Naive thymus-derived CD8-positive, alpha-beta T cell (primary cell): ENCODE data around the gene POU1F1. TPM values are rescaled to one million over a fixed set of nuclear protein-coding genes. Genes with fewer than 3 reads are reported as not detected.

Experiments
- ATAC-seq, 2 donors: fragments of 150-1000 bp; cut with Tn5 transposase in 1 of 2; sonication (Bioruptor Pico), chemical (Tn5 transposase) in 1 of 2; 1 replicate in 1 of 2; 2 replicates in 1 of 2; pipeline ENCODE4 v1.10.0; 2021; ENCODE audit warnings: mild to moderate bottlenecking in 2 of 2, moderate library complexity in 2 of 2
- POLR2A ChIA-PET: fragments of 350-600 bp; sonication (Branson Sonifier 250); formaldehyde crosslinking; loops from one replicate; lab custom pipeline; 2021; ENCODE audit warnings: antibody characterized with exemption; lab: Charles Lee
- DNase-seq, 10 donors: peaks; one replicate each; pipeline versions ENCODE4 v3.0.0 to v3.0.0-alpha.2; 2020 to 2022
- H3K27ac Mint-ChIP-seq, 10 donors: one replicate each; pipeline ENCODE4 v1.8.0; 2020 to 2022; ENCODE audit warnings: mild to moderate bottlenecking in 10 of 10, mixed read lengths in 10 of 10, moderate library complexity in 4 of 10, inconsistent platforms in 1 of 10
- H3K27me3 Mint-ChIP-seq, 5 donors: one replicate each; pipeline ENCODE4 v1.8.0; 2021 to 2022; ENCODE audit warnings: mixed read lengths in 5 of 5
- H3K36me3 Mint-ChIP-seq, 3 donors: one replicate each; pipeline ENCODE4 v1.8.0; 2020 to 2022; ENCODE audit warnings: mixed read lengths in 3 of 3, mild to moderate bottlenecking in 2 of 3, inconsistent platforms in 1 of 3
- H3K4me1 Mint-ChIP-seq, 4 donors: one replicate each; pipeline ENCODE4 v1.8.0; 2021 to 2022; ENCODE audit warnings: mixed read lengths in 4 of 4
- H3K4me3 Mint-ChIP-seq, 10 donors: one replicate each; pipeline ENCODE4 v1.8.0; 2020 to 2022; ENCODE audit warnings: mild to moderate bottlenecking in 10 of 10, mixed read lengths in 10 of 10, moderate library complexity in 6 of 10, inconsistent platforms in 1 of 10
- H3K9me3 Mint-ChIP-seq, 9 donors: one replicate each; pipeline ENCODE4 v1.8.0; 2020 to 2022; ENCODE audit warnings: mixed read lengths in 9 of 9, mild to moderate bottlenecking in 3 of 9, inconsistent platforms in 1 of 9, moderate library complexity in 1 of 9
- polyA plus RNA-seq, 3 donors: library from polyadenylated mRNA; unstranded; fragments of 300-500 nt; fragmentation: Illumina TruSeq; gene quantifications; one replicate each; pipeline ENCODE4 v1.2.3, GENCODE V29; 2021
- total RNA-seq, 8 experiments: library from RNA in 2 of 8; stranded (reverse) in 2 of 8; gene quantifications; one replicate each; pipeline ENCODE4 v1.2.3 and lab custom pipeline; 2021 to 2026

The POU1F1 gene
- total and polyA plus RNA-seq, 5 experiments from 2014 or later = not detected

- H3K27me3 Mint-ChIP-seq = no peaks in the 10 kb centered on the region
- no peak for DNase-seq
- H3K4me1 Mint-ChIP-seq = peaks cover 3 to 17% (median 12%) of the 10 kb centered on the region in 4 donors
- H3K27ac Mint-ChIP-seq = no peak overlapping the region
- H3K4me3 Mint-ChIP-seq = no peak overlapping the region
- H3K9me3 Mint-ChIP-seq = no peaks in the 10 kb centered on the region
- H3K36me3 Mint-ChIP-seq = peaks cover 0 to 63% (median 23%) of the 10 kb centered on the region in 3 donors
- ATAC-seq = no peak
- POLR2A ChIA-PET = no interaction called here
These were observed 29.5 kb downstream of the POU1F1 start for GRCh38 chr3:87246662-87247429.

GRCh38 chr3:87236093-87236492, 40.3 kb downstream of the POU1F1 start:
- H3K27me3 Mint-ChIP-seq = no peaks in the 10 kb centered on the region
- H3K36me3 Mint-ChIP-seq = peaks cover 5 to 23% (median 16%) of the 10 kb centered on the region in 3 donors
- peaks cover 19 to 60% (median 49%) of the 10 kb centered on the region in 4 donors for H3K4me1 Mint-ChIP-seq
- POLR2A ChIA-PET = no interaction called here
- no peak for DNase-seq
- H3K9me3 Mint-ChIP-seq = peaks cover 0 to 2% (median 0%) of the 10 kb centered on the region in 9 donors
- no peak overlapping the region for H3K27ac Mint-ChIP-seq
- H3K4me3 Mint-ChIP-seq = no peak overlapping the region
- no peak for ATAC-seq

- H3K9me3 Mint-ChIP-seq = peaks cover 0 to 2% (median 0%) of the 10 kb centered on the region in 9 donors
- peaks cover 25 to 67% (median 63%) of the 10 kb centered on the region in 4 donors for H3K4me1 Mint-ChIP-seq
- no peak overlapping the region for H3K27ac Mint-ChIP-seq
- H3K4me3 Mint-ChIP-seq = no peak overlapping the region
- DNase-seq = no peak
- H3K36me3 Mint-ChIP-seq = peaks cover 5 to 13% (median 12%) of the 10 kb centered on the region in 3 donors
- no peak for ATAC-seq
- POLR2A ChIA-PET = no interaction called here
- no peaks in the 10 kb centered on the region for H3K27me3 Mint-ChIP-seq
These were observed 42.6 kb downstream of the POU1F1 start for GRCh38 chr3:87233805-87234204.

GRCh38 chr3:87229113-87229512, 47.3 kb downstream of the POU1F1 start:
- H3K4me1 Mint-ChIP-seq = peaks cover 31 to 62% (median 58%) of the 10 kb centered on the region in 4 donors
- H3K27me3 Mint-ChIP-seq = peaks cover 0 to 7% (median 0%) of the 10 kb centered on the region in 5 donors
- POLR2A ChIA-PET = no interaction called here
- DNase-seq (no peak), ATAC-seq (no peak)
- no peaks in the 10 kb centered on the region for H3K9me3 Mint-ChIP-seq
- H3K4me3 Mint-ChIP-seq = peak overlapping the region in 9 of 10 donors; percentile 55 to 100 (median 99)
- peaks cover 0 to 5% (median 5%) of the 10 kb centered on the region in 3 donors for H3K36me3 Mint-ChIP-seq
- H3K27ac Mint-ChIP-seq = no peak overlapping the region

GRCh38 chr3:87228316-87228715, 48.1 kb downstream of the POU1F1 start:
- H3K36me3 Mint-ChIP-seq = peaks cover 0 to 5% (median 5%) of the 10 kb centered on the region in 3 donors
- peak overlapping the region in 7 of 10 donors; percentile 4 to 100 (median 96) for H3K27ac Mint-ChIP-seq
- ATAC-seq (no peak), DNase-seq (no peak)
- H3K27me3 Mint-ChIP-seq = peaks cover 0 to 7% (median 0%) of the 10 kb centered on the region in 5 donors
- peak overlapping the region; percentile 96 to 100 (median 99) for H3K4me3 Mint-ChIP-seq
- H3K4me1 Mint-ChIP-seq = peaks cover 29 to 56% (median 55%) of the 10 kb centered on the region in 4 donors
- POLR2A ChIA-PET = no interaction called here
- peaks cover 0 to under 1% (median 0%) of the 10 kb centered on the region in 9 donors for H3K9me3 Mint-ChIP-seq

- Mint-ChIP-seq H3K27me3 (peaks cover 2 to 10% (median 4%) of the 10 kb centered on the region in 5 donors), H3K36me3 (peaks cover 0 to 9% (median 5%) of the 10 kb centered on the region in 3 donors), H3K4me1 (peaks cover 24 to 51% (median 50%) of the 10 kb centered on the region in 4 donors), H3K4me3 (peak overlapping the region; percentile 96 to 100 (median 99)), H3K9me3 (peaks cover 0 to 6% (median 2%) of the 10 kb centered on the region in 9 donors), H3K27ac (peak overlapping the region; percentile 96 to 100 (median 98))
- POLR2A ChIA-PET = interaction anchor here (1.5 to 1.8 kb wide), 2 partner anchors 831 to 922 kb away, joined by 7 to 11 read pairs; partner anchors contain the start of genes C3orf38, CGGBP1 and ZNF654
- no peak for DNase-seq
- ATAC-seq = no peak
These were observed 48.6 kb downstream of the POU1F1 start for GRCh38 chr3:87227835-87228144.

GRCh38 chr3:87227104-87227834, 49.1 kb downstream of the POU1F1 start, which contains the start of gene CHMP2B:
Gene CHMP2B (plus strand): TSS chr3:87227309. CDS start chr3:87227523, 214 bp downstream.
- peaks cover 0 to 10% (median 5%) of the 10 kb centered on the region in 3 donors for H3K36me3 Mint-ChIP-seq
- H3K4me3 Mint-ChIP-seq = peak within 1 kb of the TSS; percentile 96 to 100 (median 99)
- H3K27me3 Mint-ChIP-seq = peaks cover 2 to 14% (median 6%) of the 10 kb centered on the region in 5 donors
- H3K4me1 Mint-ChIP-seq = peaks cover 22 to 45% (median 45%) of the 10 kb centered on the region in 4 donors
- POLR2A ChIA-PET = interaction anchor here (1.0 to 1.8 kb wide), 4 partner anchors 12 to 922 kb away, joined by 3 to 11 read pairs (median 5); partner anchors contain the start of genes C3orf38, CGGBP1 and ZNF654
- peaks cover 0 to 9% (median 2%) of the 10 kb centered on the region in 9 donors for H3K9me3 Mint-ChIP-seq
- peak within 1 kb of the TSS; percentile 96 to 100 (median 98) for H3K27ac Mint-ChIP-seq
- ATAC-seq (peak; percentile 88 to 89), DNase-seq (peak; percentile 86 to 94 (median 90))

GRCh38 chr3:87225659-87226058, 50.7 kb downstream of the POU1F1 start:
- H3K4me3 Mint-ChIP-seq = peak overlapping the region in 9 of 10 donors; percentile 5 to 99 (median 68)
- ATAC-seq (no peak), DNase-seq (no peak)
- peak overlapping the region in 5 of 10 donors; percentile 14 to 96 (median 58) for H3K27ac Mint-ChIP-seq
- peaks cover 0 to 4% (median 0%) of the 10 kb centered on the region in 3 donors for H3K36me3 Mint-ChIP-seq
- H3K27me3 Mint-ChIP-seq = peaks cover 3 to 20% (median 7%) of the 10 kb centered on the region in 5 donors
- peaks cover 12 to 34% (median 31%) of the 10 kb centered on the region in 4 donors for H3K4me1 Mint-ChIP-seq
- POLR2A ChIA-PET = no interaction called here
- peaks cover 0 to 9% (median 2%) of the 10 kb centered on the region in 9 donors for H3K9me3 Mint-ChIP-seq

- Mint-ChIP-seq H3K4me1 (peaks cover 0 to 1% (median 0%) of the 10 kb centered on the region in 4 donors), H3K27ac (no peak overlapping the region), H3K9me3 (peaks cover 0 to 9% (median 2%) of the 10 kb centered on the region in 9 donors), H3K27me3 (peaks cover 19 to 63% (median 32%) of the 10 kb centered on the region in 5 donors), H3K36me3 (peaks cover 0 to 4% (median 0%) of the 10 kb centered on the region in 3 donors), H3K4me3 (no peak overlapping the region)
- DNase-seq = no peak
- ATAC-seq = no peak
- POLR2A ChIA-PET = no interaction called here
These were observed 56.8 kb downstream of the POU1F1 start for GRCh38 chr3:87219611-87220010.

GRCh38 chr3:87218560-87218959, 57.8 kb downstream of the POU1F1 start:
- Mint-ChIP-seq H3K27me3 (peaks cover 19 to 70% (median 32%) of the 10 kb centered on the region in 5 donors), H3K4me3 (no peak overlapping the region), H3K27ac (no peak overlapping the region), H3K9me3 (peaks cover 0 to 9% (median 2%) of the 10 kb centered on the region in 9 donors), H3K36me3 (peaks cover 0 to 4% (median 0%) of the 10 kb centered on the region in 3 donors), H3K4me1 (peaks cover 0 to 1% (median 0%) of the 10 kb centered on the region in 4 donors)
- ATAC-seq (no peak), DNase-seq (no peak)
- POLR2A ChIA-PET = no interaction called here
